HepG2 (cell line): ENCODE data around the gene NECTIN3. TPM values are rescaled to one million over a fixed set of nuclear protein-coding genes. Genes with fewer than 3 reads are reported as not detected.

ENCODE experiments used
- ATAC-seq: fragments of 200-7000 bp; cut with Tn5 transposase; 3 replicates; pipeline ENCODE4 v1.9.1; 2020; ENCODE audit warnings: mild to moderate bottlenecking, moderate library complexity
- BruUV-seq: library from RNA; stranded (reverse); fragments of 400-500 nt; replicated peaks from 2 replicates; lab custom pipeline; 2021; lab: Mats Ljungman, UMichigan
- CTCF ChIA-PET: fragments of 300-600 bp; formaldehyde crosslinking; extraction: SDS; loops from one replicate; lab custom pipeline; 2021; ENCODE audit warnings: low total read pairs, inconsistent platforms, low intra/inter-chr PET ratio; lab: Yijun Ruan, JAX
- POLR2A ChIA-PET: fragments of 350-600 bp; sonication (Branson Sonifier 250); formaldehyde crosslinking; loops from one replicate; lab custom pipeline; 2020; ENCODE audit warnings: antibody characterized with exemption, inconsistent platforms; lab: Yijun Ruan, JAX
- DNase-seq: peaks from one replicate; pipeline ENCODE4 v3.0.0-alpha.2; 2015; ENCODE audit warnings: low spot score
- FAIRE-seq: peaks from 3 replicates; lab custom pipeline; 2011; peaks lifted over from hg19 to GRCh38; lab: Jason Lieb, UNC
- H2AFZ ChIP-seq: one replicate; pipeline ENCODE4 v1.6.1; 2011; ENCODE audit warnings: low read length, inconsistent platforms
- H3K27ac ChIP-seq: fragments of 300-600 bp; 3 replicates; pipeline ENCODE4 v1.8.0; 2011; ENCODE audit warnings: mixed run types, mild to moderate bottlenecking, mixed read lengths, low read length, inconsistent platforms; ENCODE audit not compliant: insufficient read depth; ENCODE audit errors: extremely low read length
- H3K27me3 ChIP-seq, 2 experiments: fragments of 200-600 bp in 1 of 2; 2 replicates in 1 of 2; 3 replicates in 1 of 2; pipeline versions ENCODE4 v1.6.0 to v1.8.0; 2011; ENCODE audit warnings: low read length in 2 of 2, mild to moderate bottlenecking in 2 of 2, moderate library complexity in 2 of 2, inconsistent platforms in 1 of 2; ENCODE audit not compliant: insufficient read depth in 2 of 2, control insufficient read depth in 1 of 2
- H3K36me3 ChIP-seq, 2 experiments: fragments of 200-600 bp in 1 of 2; replicated peaks in 1 of 2; 2 replicates in 1 of 2; 3 replicates in 1 of 2; pipeline versions ENCODE4 v1.5.1 to v1.8.0; 2011; ENCODE audit warnings: low read length in 2 of 2, inconsistent platforms in 1 of 2; ENCODE audit not compliant: insufficient read depth in 2 of 2, control insufficient read depth in 1 of 2
- H3K4me1 ChIP-seq: 2 replicates; pipeline ENCODE4 v1.5.1; 2012; ENCODE audit warnings: low read length, inconsistent platforms; ENCODE audit not compliant: insufficient read depth
- H3K4me2 ChIP-seq: 2 replicates; pipeline ENCODE4 v1.6.0; 2011; ENCODE audit warnings: low read depth, low read length, inconsistent platforms
- H3K4me3 ChIP-seq, 3 experiments: fragments of 200-600 bp in 1 of 3; sonication (generic), shearing (Covaris generic) in 1 of 3; replicated peaks in 1 of 3; 2 replicates each; pipeline ENCODE4 v1.5.1; 2011 to 2016; ENCODE audit warnings: low read length in 3 of 3, inconsistent platforms in 2 of 3, low read depth in 2 of 3, mild to moderate bottlenecking in 2 of 3, control low read depth in 1 of 3, mixed read lengths in 1 of 3; ENCODE audit not compliant: insufficient read depth in 1 of 3
- H3K79me2 ChIP-seq: one replicate; pipeline ENCODE4 v1.6.1; 2011; ENCODE audit warnings: low read length, inconsistent platforms; ENCODE audit not compliant: insufficient read depth
- H3K9ac ChIP-seq: 2 replicates; pipeline ENCODE4 v1.6.0; 2011; ENCODE audit warnings: mild to moderate bottlenecking, low read depth, low read length, inconsistent platforms; ENCODE audit not compliant: insufficient read depth
- H3K9me3 ChIP-seq: 2 replicates; pipeline ENCODE4 v1.5.1; 2012; ENCODE audit warnings: mild to moderate bottlenecking, low read length
- H4K20me1 ChIP-seq: 2 replicates; pipeline ENCODE4 v1.6.0; 2011; ENCODE audit warnings: inconsistent platforms, mild to moderate bottlenecking, low read length, moderate library complexity; ENCODE audit not compliant: insufficient read depth
- FOXP1 ChIP-seq, 2 experiments: fragments of 450-650 bp in 1 of 2; IDR thresholded peaks; 2 replicates each; pipeline ENCODE4 v1.6.1; 2017 to 2018; ENCODE audit warnings: antibody characterized with exemption in 1 of 2
- MTF1 ChIP-seq: sonication (generic); formaldehyde crosslinking; IDR thresholded peaks from 2 replicates; pipeline ENCODE4 v1.5.0; 2020; ENCODE audit warnings: missing genetic modification reagents
- NFYB ChIP-seq: sonication (generic); formaldehyde crosslinking; IDR thresholded peaks from 2 replicates; pipeline ENCODE4 v1.4.0; 2020; ENCODE audit warnings: missing genetic modification reagents
- PAWR ChIP-seq: sonication (generic); formaldehyde crosslinking; IDR thresholded peaks from 2 replicates; pipeline ENCODE4 v1.4.0; 2020; ENCODE audit warnings: missing genetic modification reagents, mild to moderate bottlenecking, borderline replicate concordance
- RAD51 ChIP-seq: fragments of 450-650 bp; IDR thresholded peaks from 2 replicates; pipeline ENCODE4 v1.6.1; 2016; ENCODE audit warnings: borderline replicate concordance
- SIX1 ChIP-seq: sonication (generic); formaldehyde crosslinking; IDR thresholded peaks from 2 replicates; pipeline ENCODE4 v1.4.0; 2020; ENCODE audit warnings: missing genetic modification reagents, borderline replicate concordance
- SPEN ChIP-seq: sonication (generic); formaldehyde crosslinking; IDR thresholded peaks from 2 replicates; pipeline ENCODE4 v1.5.1; 2020; ENCODE audit warnings: low read depth, mild to moderate bottlenecking, missing genetic modification reagents
- ZNF329 ChIP-seq: sonication (generic); formaldehyde crosslinking; IDR thresholded peaks from 2 replicates; pipeline ENCODE4 v1.9.0; 2021; ENCODE audit warnings: low read depth, mild to moderate bottlenecking, missing genetic modification reagents
- ZNF761 ChIP-seq: sonication (generic); formaldehyde crosslinking; conservative IDR thresholded peaks from 2 replicates; pipeline ENCODE4 v1.4.0; 2020; ENCODE audit warnings: mild to moderate bottlenecking, missing genetic modification reagents
- WGBS: methylation state at CpG from one replicate; pipeline ENCODE4 v1.1.6; 2017; ENCODE audit warnings: low lambda C conversion rate; 5-methylcytosine and 5-hydroxymethylcytosine counted together
- in situ Hi-C: cut with HindIII; loops from 2 replicates; pipeline ENCODE4 v1.10.0; 2017; ENCODE audit warnings: low pct_unique_long_range_greater_than_20kb; ENCODE audit not compliant: extremely low pct_ligation_motif_present
- intact Hi-C: fragments of 100-400 bp; cut with micrococcal nuclease; formaldehyde crosslinking; loops from one replicate; pipeline ENCODE4 v1.10.0; 2022; ENCODE audit not compliant: unreplicated experiment
- polyA plus RNA-seq, 8 experiments: library from polyadenylated mRNA; depleted of rRNA in 3 of 8; stranded (reverse) in 7 of 8; unstranded in 1 of 8; fragments of >200 nt; fragmentation: Illumina TruSeq in 4 of 8; extraction: Trizol in 4 of 8; gene quantifications; 2 replicates each; pipeline versions ENCODE4 v1.2.1 to v1.2.3, GENCODE V29; 2011 to 2016; ENCODE audit warnings: low read depth in 4 of 8, missing spikeins in 1 of 8, mixed read lengths in 1 of 8; ENCODE audit not compliant: insufficient read depth in 1 of 8
- total RNA-seq, 5 experiments: library from RNA; depleted of rRNA; stranded (reverse); fragments of >200 nt; fragmentation: Illumina TruSeq; extraction: Trizol; gene quantifications; 2 replicates each; pipeline ENCODE4 v1.2.3, GENCODE V29; 2016; ENCODE audit warnings: low read depth in 1 of 5
- TF ChIP-seq, protein P1 (sequence below): sonication (generic); formaldehyde crosslinking; IDR thresholded peaks from 2 replicates; pipeline ENCODE4 v1.5.0; 2020; ENCODE audit warnings: missing genetic modification reagents, mild to moderate bottlenecking, borderline replicate concordance
- TF ChIP-seq, protein P2 (sequence below): sonication (generic); formaldehyde crosslinking; IDR thresholded peaks from 2 replicates; pipeline ENCODE4 v1.4.0; 2020; ENCODE audit warnings: missing genetic modification reagents, borderline replicate concordance

NECTIN3 gene
- total and polyA plus RNA-seq, 2 of the 13 experiments (the other 11 are each of a cell fraction or from before 2014, with no cell fraction given): 10.4 to 45.1 TPM

DNA sequence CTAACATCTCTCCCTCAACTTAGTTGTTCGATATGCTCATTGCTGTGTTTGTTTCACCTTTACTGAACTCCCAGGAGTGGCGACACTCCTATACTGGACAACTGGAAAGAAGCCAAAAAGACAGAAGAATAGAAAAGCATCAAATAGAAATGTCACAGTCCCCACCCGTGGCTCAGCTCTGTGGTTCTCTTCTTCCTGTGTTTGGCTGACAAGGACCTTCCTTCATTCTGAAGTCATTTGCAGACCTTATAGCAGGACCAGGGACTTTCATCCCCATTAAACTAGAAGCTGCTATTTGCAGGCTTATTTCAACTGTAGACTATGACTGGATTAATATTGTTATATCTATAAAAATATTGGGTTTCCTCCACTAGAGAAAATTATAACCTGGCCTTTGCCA lies 125.9 kb downstream of the NECTIN3 start:
- no TSS peak for BruUV-seq
- Histone ChIP-seq H3K27me3 (no peaks in the 10 kb centered on the region), H4K20me1 (no peaks in the 10 kb centered on the region), H3K4me2 (no peak overlapping the region), H3K9me3 (no peaks in the 10 kb centered on the region), H3K79me2 (no peaks in the 10 kb centered on the region), H3K36me3 (peaks cover 0 to 3% of the 10 kb centered on the region in 2 experiments; a peak in 2 of 5 replicates), H2AFZ (no peak overlapping the region), H3K4me3 (no peak overlapping the region), H3K9ac (no peak overlapping the region), H3K4me1 (no peaks in the 10 kb centered on the region), H3K27ac (no peak overlapping the region)
- TF ChIP-seq PAWR (CRISPR knock-in tag) (no peak), NFYB (CRISPR knock-in tag) (no peak), SIX1 (no peak), FOXP1 (IDR thresholded peaks at IDR 0.05) (no peak), FOXP1 (CRISPR knock-in tag; IDR thresholded peaks at IDR 0.05) (no peak)
- WGBS: 87% methylated on average over 3 of the region's 3 CpGs
- in situ Hi-C loops: no loop called here
- DNase-seq: no peak
- ATAC-seq: no peak
- ChIA-PET CTCF (no interaction called here), POLR2A (no interaction called here)
- intact Hi-C loops: no loop called here
- no peak for FAIRE-seq

DNA sequence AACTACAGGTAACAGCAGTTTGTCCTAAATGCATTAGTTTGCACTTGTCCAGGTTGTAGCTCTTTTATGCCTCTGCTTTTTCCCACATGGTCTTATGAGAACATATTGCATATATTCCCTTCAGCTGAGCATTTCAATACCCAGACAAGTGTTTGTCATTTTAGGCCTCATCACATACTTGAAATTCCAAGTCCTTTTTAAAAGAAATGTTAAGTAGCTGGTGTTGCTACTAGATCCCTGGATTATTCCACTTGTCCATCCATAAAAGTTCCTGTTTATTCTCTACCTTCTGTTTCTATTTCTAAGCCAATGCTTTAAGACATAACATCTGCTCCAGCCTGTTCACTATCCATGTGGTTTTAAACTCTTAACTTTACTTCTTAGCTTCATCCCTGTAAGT lies 128.4 kb downstream of the NECTIN3 start:
- in situ Hi-C loops (no loop called here), intact Hi-C loops (no loop called here)
- no peak overlapping the region for H3K4me2 ChIP-seq
- no TSS peak for BruUV-seq
- H3K4me3 ChIP-seq: no peak overlapping the region
- ChIA-PET CTCF (no interaction called here), POLR2A (no interaction called here)
- FAIRE-seq (no peak), DNase-seq (no peak), ATAC-seq (no peak)
- H3K9me3 ChIP-seq: no peaks in the 10 kb centered on the region
- H3K27ac ChIP-seq: no peak overlapping the region
- H3K36me3 ChIP-seq: no peaks in the 10 kb centered on the region; a peak in 1 of 5 replicates
- H3K4me1 ChIP-seq: no peaks in the 10 kb centered on the region
- no peaks in the 10 kb centered on the region for H4K20me1 ChIP-seq
- no peaks in the 10 kb centered on the region for H3K27me3 ChIP-seq
- H3K79me2 ChIP-seq: no peaks in the 10 kb centered on the region
- H3K9ac ChIP-seq: no peak overlapping the region
- H2AFZ ChIP-seq: no peak overlapping the region
- no peak for TF ChIP-seq ZNF329 (CRISPR knock-in tag)
- TF ChIP-seq SPEN (CRISPR knock-in tag): no peak
- no peak for TF ChIP-seq MTF1 (CRISPR knock-in tag)
- TF ChIP-seq, protein P1, sequence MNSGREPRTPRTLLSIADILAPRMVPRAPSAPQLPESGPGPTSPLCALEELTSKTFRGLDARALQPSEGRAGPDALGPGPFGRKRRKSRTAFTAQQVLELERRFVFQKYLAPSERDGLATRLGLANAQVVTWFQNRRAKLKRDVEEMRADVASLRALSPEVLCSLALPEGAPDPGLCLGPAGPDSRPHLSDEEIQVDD (CRISPR knock-in tag): no peak
- no peak for TF ChIP-seq RAD51
- no peak for TF ChIP-seq ZNF761 (CRISPR knock-in tag)
- TF ChIP-seq, protein P2, sequence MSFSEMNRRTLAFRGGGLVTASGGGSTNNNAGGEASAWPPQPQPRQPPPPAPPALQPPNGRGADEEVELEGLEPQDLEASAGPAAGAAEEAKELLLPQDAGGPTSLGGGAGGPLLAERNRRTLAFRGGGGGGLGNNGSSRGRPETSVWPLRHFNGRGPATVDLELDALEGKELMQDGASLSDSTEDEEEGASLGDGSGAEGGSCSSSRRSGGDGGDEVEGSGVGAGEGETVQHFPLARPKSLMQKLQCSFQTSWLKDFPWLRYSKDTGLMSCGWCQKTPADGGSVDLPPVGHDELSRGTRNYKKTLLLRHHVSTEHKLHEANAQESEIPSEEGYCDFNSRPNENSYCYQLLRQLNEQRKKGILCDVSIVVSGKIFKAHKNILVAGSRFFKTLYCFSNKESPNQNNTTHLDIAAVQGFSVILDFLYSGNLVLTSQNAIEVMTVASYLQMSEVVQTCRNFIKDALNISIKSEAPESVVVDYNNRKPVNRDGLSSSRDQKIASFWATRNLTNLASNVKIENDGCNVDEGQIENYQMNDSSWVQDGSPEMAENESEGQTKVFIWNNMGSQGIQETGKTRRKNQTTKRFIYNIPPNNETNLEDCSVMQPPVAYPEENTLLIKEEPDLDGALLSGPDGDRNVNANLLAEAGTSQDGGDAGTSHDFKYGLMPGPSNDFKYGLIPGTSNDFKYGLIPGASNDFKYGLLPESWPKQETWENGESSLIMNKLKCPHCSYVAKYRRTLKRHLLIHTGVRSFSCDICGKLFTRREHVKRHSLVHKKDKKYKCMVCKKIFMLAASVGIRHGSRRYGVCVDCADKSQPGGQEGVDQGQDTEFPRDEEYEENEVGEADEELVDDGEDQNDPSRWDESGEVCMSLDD: no peak
